ENCODE results near the gene TCN2.
A peak's percentile ranks its signal among the peaks of the same experiment; 100 is the strongest.

TCN2 gene

GRCh38 chr22:30600921-30601320 is 6.1 kb upstream of the TCN2 start:
- H3K27ac ChIP-seq (ENCODE audit: low read depth, low read length): no peak overlapping the region
- H3K79me2 ChIP-seq (ENCODE audit: control insufficient read depth, insufficient read depth, low read length, unreplicated experiment): no peaks in the 10 kb centered on the region
- H2AFZ ChIP-seq (ENCODE audit: low read length, unreplicated experiment): no peak overlapping the region
- no peaks in the 10 kb centered on the region for H3K27me3 ChIP-seq (ENCODE audit: insufficient read depth, low read length)
- no peak overlapping the region for H3K4me3 ChIP-seq (ENCODE audit: low read depth, low read length)
- H3K36me3 ChIP-seq (ENCODE audit: insufficient read depth, low read length): no peaks in the 10 kb centered on the region
- H3K4me1 ChIP-seq (ENCODE audit: control insufficient read depth, insufficient read depth, low read length, unreplicated experiment): peaks cover 3% of the 10 kb centered on the region

- Histone ChIP-seq H3K4me3 (ENCODE audit: low read depth, low read length) (no peak overlapping the region), H3K4me1 (ENCODE audit: control insufficient read depth, insufficient read depth, low read length, unreplicated experiment) (peaks cover 3% of the 10 kb centered on the region), H3K27me3 (ENCODE audit: insufficient read depth, low read length) (no peaks in the 10 kb centered on the region), H3K36me3 (ENCODE audit: insufficient read depth, low read length) (no peaks in the 10 kb centered on the region), H3K27ac (ENCODE audit: low read depth, low read length) (no peak overlapping the region), H2AFZ (ENCODE audit: low read length, unreplicated experiment) (no peak overlapping the region), H3K79me2 (ENCODE audit: control insufficient read depth, insufficient read depth, low read length, unreplicated experiment) (no peaks in the 10 kb centered on the region)
These were observed 5.5 kb upstream of the TCN2 start for GRCh38 chr22:30601464-30601863.

GRCh38 chr22:30602049-30602448 is 4.9 kb upstream of the TCN2 start:
- Histone ChIP-seq H3K36me3 (ENCODE audit: insufficient read depth, low read length) (no peaks in the 10 kb centered on the region), H3K4me1 (ENCODE audit: control insufficient read depth, insufficient read depth, low read length, unreplicated experiment) (peaks cover 3% of the 10 kb centered on the region), H3K27ac (ENCODE audit: low read depth, low read length) (no peak overlapping the region), H3K79me2 (ENCODE audit: control insufficient read depth, insufficient read depth, low read length, unreplicated experiment) (no peaks in the 10 kb centered on the region), H3K27me3 (ENCODE audit: insufficient read depth, low read length) (no peaks in the 10 kb centered on the region), H3K4me3 (ENCODE audit: low read depth, low read length) (no peak overlapping the region), H2AFZ (ENCODE audit: low read length, unreplicated experiment) (no peak overlapping the region)

- Histone ChIP-seq H3K36me3 (ENCODE audit: insufficient read depth, low read length) (no peaks in the 10 kb centered on the region), H3K27ac (ENCODE audit: low read depth, low read length) (no peak overlapping the region), H2AFZ (ENCODE audit: low read length, unreplicated experiment) (no peak overlapping the region), H3K79me2 (ENCODE audit: control insufficient read depth, insufficient read depth, low read length, unreplicated experiment) (peaks cover 3% of the 10 kb centered on the region), H3K4me1 (ENCODE audit: control insufficient read depth, insufficient read depth, low read length, unreplicated experiment) (peaks cover 18% of the 10 kb centered on the region), H3K4me3 (ENCODE audit: low read depth, low read length) (no peak overlapping the region), H3K27me3 (ENCODE audit: insufficient read depth, low read length) (no peaks in the 10 kb centered on the region)
These were observed 3.2 kb upstream of the TCN2 start for GRCh38 chr22:30603801-30604200.

GRCh38 chr22:30604723-30605122 is 2.3 kb upstream of the TCN2 start:
- no peak overlapping the region for H3K4me3 ChIP-seq (ENCODE audit: low read depth, low read length)
- no peak overlapping the region for H3K27ac ChIP-seq (ENCODE audit: low read depth, low read length)
- peaks cover 26% of the 10 kb centered on the region for H3K4me1 ChIP-seq (ENCODE audit: control insufficient read depth, insufficient read depth, low read length, unreplicated experiment)
- H3K36me3 ChIP-seq (ENCODE audit: insufficient read depth, low read length): no peaks in the 10 kb centered on the region
- no peak overlapping the region for H2AFZ ChIP-seq (ENCODE audit: low read length, unreplicated experiment)
- H3K27me3 ChIP-seq (ENCODE audit: insufficient read depth, low read length): no peaks in the 10 kb centered on the region
- peaks cover 3% of the 10 kb centered on the region for H3K79me2 ChIP-seq (ENCODE audit: control insufficient read depth, insufficient read depth, low read length, unreplicated experiment)

GRCh38 chr22:30605449-30606110 is 1.4 kb upstream of the TCN2 start:
- no peaks in the 10 kb centered on the region for H3K36me3 ChIP-seq (ENCODE audit: insufficient read depth, low read length)
- no peaks in the 10 kb centered on the region for H3K27me3 ChIP-seq (ENCODE audit: insufficient read depth, low read length)
- H3K4me1 ChIP-seq (ENCODE audit: control insufficient read depth, insufficient read depth, low read length, unreplicated experiment): peaks cover 33% of the 10 kb centered on the region
- peak overlapping the region; percentile 88 for H3K4me3 ChIP-seq (ENCODE audit: low read depth, low read length)
- H2AFZ ChIP-seq (ENCODE audit: low read length, unreplicated experiment): no peak overlapping the region
- H3K79me2 ChIP-seq (ENCODE audit: control insufficient read depth, insufficient read depth, low read length, unreplicated experiment): peaks cover 3% of the 10 kb centered on the region
- no peak overlapping the region for H3K27ac ChIP-seq (ENCODE audit: low read depth, low read length)

GRCh38 chr22:30607300-30607930 is 441 bp downstream of the TCN2 start:
- Histone ChIP-seq H3K27me3 (ENCODE audit: insufficient read depth, low read length) (no peaks in the 10 kb centered on the region), H3K36me3 (ENCODE audit: insufficient read depth, low read length) (no peaks in the 10 kb centered on the region), H2AFZ (ENCODE audit: low read length, unreplicated experiment) (no peak overlapping the region), H3K79me2 (ENCODE audit: control insufficient read depth, insufficient read depth, low read length, unreplicated experiment) (peaks cover 3% of the 10 kb centered on the region), H3K27ac (ENCODE audit: low read depth, low read length) (0 out of 2 replicates have a peak overlapping the region, but pooled peaks have one; percentile 24), H3K4me3 (ENCODE audit: low read depth, low read length) (peak overlapping the region; percentile 88), H3K4me1 (ENCODE audit: control insufficient read depth, insufficient read depth, low read length, unreplicated experiment) (peaks cover 33% of the 10 kb centered on the region)

GRCh38 chr22:30607939-30608338 is 965 bp downstream of the TCN2 start:
- Histone ChIP-seq H3K4me3 (ENCODE audit: low read depth, low read length) (peak overlapping the region; percentile 88), H3K79me2 (ENCODE audit: control insufficient read depth, insufficient read depth, low read length, unreplicated experiment) (peaks cover 3% of the 10 kb centered on the region), H3K27me3 (ENCODE audit: insufficient read depth, low read length) (no peaks in the 10 kb centered on the region), H2AFZ (ENCODE audit: low read length, unreplicated experiment) (no peak overlapping the region), H3K27ac (ENCODE audit: low read depth, low read length) (no peak overlapping the region), H3K4me1 (ENCODE audit: control insufficient read depth, insufficient read depth, low read length, unreplicated experiment) (peaks cover 33% of the 10 kb centered on the region), H3K36me3 (ENCODE audit: insufficient read depth, low read length) (no peaks in the 10 kb centered on the region)

- Histone ChIP-seq H3K79me2 (ENCODE audit: control insufficient read depth, insufficient read depth, low read length, unreplicated experiment) (peaks cover 3% of the 10 kb centered on the region), H3K27me3 (ENCODE audit: insufficient read depth, low read length) (no peaks in the 10 kb centered on the region), H3K36me3 (ENCODE audit: insufficient read depth, low read length) (no peaks in the 10 kb centered on the region), H3K4me3 (ENCODE audit: low read depth, low read length) (peak overlapping the region; percentile 21; the same call in 1 of the 2 replicates), H2AFZ (ENCODE audit: low read length, unreplicated experiment) (peak overlapping the region; percentile 50), H3K4me1 (ENCODE audit: control insufficient read depth, insufficient read depth, low read length, unreplicated experiment) (peaks cover 33% of the 10 kb centered on the region), H3K27ac (ENCODE audit: low read depth, low read length) (peak overlapping the region; percentile 84)
These were observed 2.5 kb downstream of the TCN2 start for GRCh38 chr22:30609260-30610185.

- H3K79me2 ChIP-seq (ENCODE audit: control insufficient read depth, insufficient read depth, low read length, unreplicated experiment): peaks cover 3% of the 10 kb centered on the region
- H2AFZ ChIP-seq (ENCODE audit: low read length, unreplicated experiment): no peak overlapping the region
- no peak overlapping the region for H3K27ac ChIP-seq (ENCODE audit: low read depth, low read length)
- H3K27me3 ChIP-seq (ENCODE audit: insufficient read depth, low read length): no peaks in the 10 kb centered on the region
- H3K4me3 ChIP-seq (ENCODE audit: low read depth, low read length): no peak overlapping the region
- H3K36me3 ChIP-seq (ENCODE audit: insufficient read depth, low read length): no peaks in the 10 kb centered on the region
- peaks cover 33% of the 10 kb centered on the region for H3K4me1 ChIP-seq (ENCODE audit: control insufficient read depth, insufficient read depth, low read length, unreplicated experiment)
These were observed 3.3 kb downstream of the TCN2 start for GRCh38 chr22:30610299-30610698.

Data from ACC112 (cell line).